HepG2 (cell line): ENCODE measurements around the gene NOTUM. TPM values are rescaled to one million over a fixed set of nuclear protein-coding genes. Genes with fewer than 3 reads are reported as not detected.

Source experiments
- AGO2 ChIP-seq: fragments of 200-400 bp; formaldehyde crosslinking; optimal IDR thresholded peaks from 2 replicates; pipeline ENCODE3; 2017; ENCODE audit warnings: mild to moderate bottlenecking, low read depth, low read length, moderate library complexity
- BCL3 ChIP-seq: sonication (generic); formaldehyde crosslinking; IDR thresholded peaks from 2 replicates; pipeline ENCODE4 v1.5.1; 2020; ENCODE audit warnings: mild to moderate bottlenecking, missing genetic modification reagents, moderate library complexity
- DNMT1 ChIP-seq: sonication (generic); formaldehyde crosslinking; IDR thresholded peaks from 2 replicates; pipeline ENCODE4 v1.5.1; 2020; ENCODE audit warnings: mild to moderate bottlenecking, missing genetic modification reagents
- FOXK1 ChIP-seq: sonication (generic); formaldehyde crosslinking; IDR thresholded peaks from 2 replicates; pipeline ENCODE4 v1.4.0; 2020; ENCODE audit warnings: low read depth, missing genetic modification reagents, borderline replicate concordance
- HES4 ChIP-seq: sonication (generic); formaldehyde crosslinking; IDR thresholded peaks from 2 replicates; pipeline ENCODE4 v1.9.0; 2021; ENCODE audit warnings: mild to moderate bottlenecking, missing genetic modification reagents, borderline replicate concordance
- NFRKB ChIP-seq: fragments of 450-650 bp; IDR thresholded peaks from 2 replicates; pipeline ENCODE4 v1.6.1; 2017
- POLR2A ChIP-seq, 2 experiments: IDR thresholded peaks; 2 replicates each; pipeline ENCODE4 v1.6.1; 2011; ENCODE audit warnings: low read depth in 2 of 2, low read length in 2 of 2, mild to moderate bottlenecking in 1 of 2, moderate library complexity in 1 of 2; ENCODE audit not compliant: insufficient read depth in 1 of 2
- SP140L ChIP-seq: sonication (generic); formaldehyde crosslinking; IDR thresholded peaks from 2 replicates; pipeline ENCODE4 v1.4.0; 2020; ENCODE audit warnings: missing genetic modification reagents, borderline replicate concordance
- THAP11 ChIP-seq: IDR thresholded peaks from 2 replicates; pipeline ENCODE4 v1.6.1; 2016; ENCODE audit warnings: missing biosample characterization, missing genetic modification reagents
- ZBTB4 ChIP-seq: sonication (generic); formaldehyde crosslinking; IDR thresholded peaks from 2 replicates; pipeline ENCODE4 v1.4.0; 2020; ENCODE audit warnings: missing genetic modification reagents, mild to moderate bottlenecking, borderline replicate concordance
- ZFP82 ChIP-seq: sonication (generic); formaldehyde crosslinking; IDR thresholded peaks from 2 replicates; pipeline ENCODE4 v1.5.1; 2020; ENCODE audit warnings: mild to moderate bottlenecking, missing genetic modification reagents, borderline replicate concordance
- ZFX ChIP-seq: sonication (generic); formaldehyde crosslinking; IDR thresholded peaks from 2 replicates; pipeline ENCODE4 v1.4.0; 2020; ENCODE audit warnings: mild to moderate bottlenecking, low read depth, missing genetic modification reagents, moderate library complexity
- ZNF256 ChIP-seq: sonication (generic); formaldehyde crosslinking; conservative IDR thresholded peaks from 2 replicates; pipeline ENCODE4 v1.4.0; 2020; ENCODE audit warnings: missing genetic modification reagents
- ZNF350 ChIP-seq: sonication (generic); formaldehyde crosslinking; IDR thresholded peaks from 2 replicates; pipeline ENCODE4 v1.4.0; 2020; ENCODE audit warnings: mild to moderate bottlenecking, low read depth, missing genetic modification reagents, borderline replicate concordance
- ZNF431 ChIP-seq: sonication (generic); formaldehyde crosslinking; IDR thresholded peaks from 2 replicates; pipeline ENCODE4 v1.9.0; 2022; ENCODE audit warnings: missing genetic modification reagents, low read depth, mild to moderate bottlenecking, borderline replicate concordance
- ZNF441 ChIP-seq: sonication (generic); formaldehyde crosslinking; IDR thresholded peaks from 2 replicates; pipeline ENCODE4 v1.7.0; 2021; ENCODE audit warnings: missing genetic modification reagents, borderline replicate concordance
- ZNF549 ChIP-seq: sonication (generic); formaldehyde crosslinking; IDR thresholded peaks from 2 replicates; pipeline ENCODE4 v1.5.0; 2020; ENCODE audit warnings: missing genetic modification reagents
- ZNF597 ChIP-seq: sonication (generic); formaldehyde crosslinking; IDR thresholded peaks from 2 replicates; pipeline ENCODE4 v1.5.0; 2020; ENCODE audit warnings: missing genetic modification reagents
- ZNF75D ChIP-seq: sonication (generic); formaldehyde crosslinking; IDR thresholded peaks from 2 replicates; pipeline ENCODE4 v1.8.1; 2023; ENCODE audit warnings: missing genetic modification reagents, mild to moderate bottlenecking, borderline replicate concordance
- ZNF768 ChIP-seq: sonication (generic); formaldehyde crosslinking; IDR thresholded peaks from 2 replicates; pipeline ENCODE4 v1.4.0; 2020; ENCODE audit warnings: missing genetic modification reagents
- ZNF800 ChIP-seq: sonication (generic); formaldehyde crosslinking; IDR thresholded peaks from 2 replicates; pipeline ENCODE4 v1.4.0; 2020; ENCODE audit warnings: missing genetic modification reagents
- ZNF841 ChIP-seq: sonication (generic); formaldehyde crosslinking; IDR thresholded peaks from 2 replicates; pipeline ENCODE4 v1.8.1; 2023; ENCODE audit warnings: missing genetic modification reagents, borderline replicate concordance
- polyA plus RNA-seq, 8 experiments: library from polyadenylated mRNA; depleted of rRNA in 3 of 8; stranded (reverse) in 7 of 8; unstranded in 1 of 8; fragments of >200 nt; fragmentation: Illumina TruSeq in 4 of 8; extraction: Trizol in 4 of 8; gene quantifications; 2 replicates each; pipeline versions ENCODE4 v1.2.1 to v1.2.3, GENCODE V29; 2011 to 2016; ENCODE audit warnings: low read depth in 4 of 8, missing spikeins in 1 of 8, mixed read lengths in 1 of 8; ENCODE audit not compliant: insufficient read depth in 1 of 8
- total RNA-seq, 5 experiments: library from RNA; depleted of rRNA; stranded (reverse); fragments of >200 nt; fragmentation: Illumina TruSeq; extraction: Trizol; gene quantifications; 2 replicates each; pipeline ENCODE4 v1.2.3, GENCODE V29; 2016; ENCODE audit warnings: low read depth in 1 of 5

The NOTUM gene
- total and polyA plus RNA-seq, 2 of the 13 experiments (the other 11 are each of a cell fraction or from before 2014, with no cell fraction given) = 150 to 160 TPM

- no peak for TF ChIP-seq HES4
- no peak for TF ChIP-seq ZNF256
- TF ChIP-seq ZFX (CRISPR knock-in tag) = 0 out of 2 replicates have a peak, but pooled peaks have one; percentile 10
- no peak for TF ChIP-seq ZNF841
- TF ChIP-seq ZBTB4 (CRISPR knock-in tag) = no peak
- peak; percentile 100 for TF ChIP-seq AGO2
- TF ChIP-seq ZNF549 = no peak
- no peak for TF ChIP-seq ZNF431 (CRISPR knock-in tag)
- no peak for TF ChIP-seq NFRKB
- peak; percentile 63; the same call in 1 of the 2 replicates for TF ChIP-seq ZNF768 (CRISPR knock-in tag)
- TF ChIP-seq POLR2A (IDR thresholded peaks at IDR 0.05; ENCODE audit: insufficient read depth in 1 of 2, low read depth in 2 of 2, low read length in 2 of 2) = 0 out of 4 replicates have a peak, but pooled peaks of 1 of the 2 experiments have one; percentile 25
- no peak for TF ChIP-seq ZNF75D (CRISPR knock-in tag)
- no peak for TF ChIP-seq ZNF441 (CRISPR knock-in tag)
- TF ChIP-seq ZNF800 (CRISPR knock-in tag) = no peak
- no peak for TF ChIP-seq FOXK1 (CRISPR knock-in tag)
- TF ChIP-seq ZNF597 (CRISPR knock-in tag) = no peak
- TF ChIP-seq SP140L (CRISPR knock-in tag) = no peak
- TF ChIP-seq BCL3 (CRISPR knock-in tag) = 0 out of 2 replicates have a peak, but pooled peaks have one; percentile 26
- no peak for TF ChIP-seq ZFP82 (CRISPR knock-in tag)
- TF ChIP-seq THAP11 (CRISPR knock-in tag) = no peak
- TF ChIP-seq DNMT1 (CRISPR knock-in tag) = peak; percentile 62; the same call in 1 of the 2 replicates
- TF ChIP-seq ZNF350 (CRISPR knock-in tag) = no peak
Measured at GRCh38 chr17:81956607-81957589, 4.1 kb downstream of the NOTUM start (continued).
